Choroid plexus epithelial cell (primary cell): ENCODE data around the gene RASSF3.

Experiments
- DNase-seq: peaks from one replicate; pipeline ENCODE4 v3.0.0-alpha.2; 2010; ENCODE audit warnings: low read depth
- H3K4me3 ChIP-seq: 2 replicates; pipeline ENCODE4 v1.5.1; 2011; ENCODE audit warnings: low read depth, mild to moderate bottlenecking, control low read depth, low read length, moderate library complexity
- CTCF ChIP-seq: conservative IDR thresholded peaks from 2 replicates; pipeline ENCODE4 v1.5.1; 2011; ENCODE audit warnings: low read depth, mild to moderate bottlenecking, control low read depth, inconsistent platforms, low read length, moderate library complexity

RASSF3 gene

DNA sequence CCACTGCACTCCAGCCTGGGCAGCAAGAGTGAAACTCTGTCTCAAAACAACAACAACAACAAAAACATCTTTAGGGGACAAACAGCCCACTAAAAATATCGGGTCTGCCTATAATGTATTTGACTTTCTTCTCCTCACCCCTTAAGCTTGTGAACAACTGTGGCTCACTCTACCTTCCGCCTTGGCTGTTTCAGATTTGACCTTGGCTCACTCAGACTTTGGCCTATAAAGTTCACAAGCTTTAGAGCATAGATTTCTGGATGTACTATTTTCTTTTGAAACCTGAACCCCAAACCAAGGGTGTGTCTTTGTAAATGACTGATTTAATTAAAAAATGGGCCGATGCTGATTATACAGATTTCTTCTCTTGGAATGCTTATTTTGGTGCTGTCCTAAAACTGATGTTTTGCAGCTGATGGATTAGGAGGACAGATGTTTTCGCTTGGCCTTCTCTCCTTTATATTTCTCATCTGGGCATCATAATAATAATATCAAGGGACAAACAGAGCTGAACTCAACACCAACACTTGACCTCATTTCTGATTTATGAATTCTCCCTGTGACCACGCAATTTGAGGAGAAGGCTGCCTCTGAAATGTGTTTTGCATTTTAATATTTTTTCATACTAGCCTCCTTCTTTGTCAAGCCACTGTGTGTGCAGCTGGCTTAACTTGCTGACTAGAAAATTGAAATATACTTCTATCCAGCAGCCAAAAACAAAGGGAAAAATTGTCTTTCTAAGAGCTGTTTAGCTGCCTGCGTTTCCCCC is 40.2 kb upstream of the RASSF3 start:
- no peak overlapping the region for H3K4me3 ChIP-seq
- no peak for DNase-seq
- no peak for TF ChIP-seq CTCF

DNA sequence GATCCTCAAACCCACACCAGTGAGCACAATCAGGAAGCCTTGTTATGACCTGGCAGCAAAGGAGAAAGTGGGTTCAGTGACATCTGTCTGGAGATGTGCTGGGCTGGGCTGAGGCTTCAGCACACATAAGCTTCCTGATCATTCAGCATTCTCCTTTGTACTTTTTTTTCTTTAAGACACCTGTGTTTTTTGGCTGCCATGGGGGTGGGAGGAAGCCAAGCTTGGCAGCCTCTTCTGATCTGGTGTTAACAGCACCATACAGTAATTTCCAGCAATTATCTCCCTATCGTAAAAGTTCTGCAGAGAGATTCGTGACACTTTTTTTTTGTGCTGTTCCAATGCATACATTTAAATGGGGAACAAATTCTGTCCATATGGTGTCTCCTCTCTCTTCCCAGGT is 38.9 kb upstream of the RASSF3 start:
- no peak for TF ChIP-seq CTCF
- no peak for DNase-seq
- no peak overlapping the region for H3K4me3 ChIP-seq

GRCh38 chr12:64572241-64572640 is 38.1 kb upstream of the RASSF3 start:
- TF ChIP-seq CTCF = no peak
- no peak overlapping the region for H3K4me3 ChIP-seq
- no peak for DNase-seq

DNA sequence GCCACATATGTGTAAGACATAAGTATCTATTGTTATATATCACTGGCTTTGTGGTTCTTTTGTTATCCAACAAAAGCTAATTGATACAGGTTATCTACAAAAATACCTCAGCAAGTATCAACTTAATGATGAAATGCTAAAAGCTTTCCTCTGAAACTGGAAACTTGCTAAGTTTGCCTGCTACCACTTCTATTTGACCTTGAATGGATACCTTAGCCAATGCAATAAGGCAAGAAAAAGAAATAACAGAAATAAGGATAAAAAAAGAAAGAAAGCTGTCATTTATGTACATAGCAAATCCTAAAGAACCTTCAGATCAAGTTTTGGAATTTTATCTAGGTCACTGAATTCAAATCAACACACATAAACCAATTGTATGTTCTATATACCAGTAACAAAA is 35.5 kb upstream of the RASSF3 start:
- no peak for DNase-seq
- H3K4me3 ChIP-seq = no peak overlapping the region
- no peak for TF ChIP-seq CTCF

GRCh38 chr12:64577046-64577445 is 33.2 kb upstream of the RASSF3 start:
- H3K4me3 ChIP-seq = no peak overlapping the region
- no peak for DNase-seq
- TF ChIP-seq CTCF = no peak

- no peak for DNase-seq
- no peak for TF ChIP-seq CTCF
- no peak overlapping the region for H3K4me3 ChIP-seq
Measured at GRCh38 chr12:64578566-64578965, 31.7 kb upstream of the RASSF3 start.

- no peak for TF ChIP-seq CTCF
- no peak overlapping the region for H3K4me3 ChIP-seq
- no peak for DNase-seq
Measured at GRCh38 chr12:64580681-64581080, 29.6 kb upstream of the RASSF3 start.
